Common myeloid progenitor, CD34-positive (primary cell): Measurements from ENCODE around the gene KIAA0232.
"Not testable (repeated sequence)": the region's sequence is repeated elsewhere in the genome, so short reads cannot be mapped to it uniquely, and the experiment has no call there.

ENCODE experiments used
- CTCF ChIA-PET: fragments of 350-600 bp; sonication (Branson Sonifier 250); formaldehyde crosslinking; loops from one replicate; lab custom pipeline; 2021; ENCODE audit warnings: antibody characterized with exemption; lab: Charles Lee
- POLR2A ChIA-PET: fragments of 350-600 bp; sonication (Branson Sonifier 250); formaldehyde crosslinking; loops from one replicate; lab custom pipeline; 2021; ENCODE audit warnings: antibody characterized with exemption; lab: Charles Lee
- DNase-seq, 3 donors: peaks; one replicate each; pipeline versions ENCODE4 v3.0.0 to v3.0.0-alpha.2; 2013
- H3K27ac ChIP-seq, 2 experiments: 1 replicate in 1 of 2; 2 replicates in 1 of 2; pipeline ENCODE4 v1.7.0; 2013; ENCODE audit warnings: inconsistent platforms in 2 of 2, low read length in 2 of 2, mild to moderate bottlenecking in 2 of 2, low read depth in 1 of 2, moderate library complexity in 1 of 2; ENCODE audit not compliant: severe bottlenecking in 2 of 2, insufficient read depth in 1 of 2, poor library complexity in 1 of 2
- H3K27me3 ChIP-seq, 5 experiments: replicated peaks in 2 of 5; 1 replicate in 3 of 5; 2 replicates in 2 of 5; pipeline versions ENCODE4 v1.6.1 to v1.7.0; 2013; ENCODE audit warnings: low read length in 4 of 5, mild to moderate bottlenecking in 2 of 5, moderate library complexity in 2 of 5, inconsistent platforms in 1 of 5; ENCODE audit not compliant: insufficient read depth in 5 of 5, control insufficient read depth in 4 of 5
- H3K36me3 ChIP-seq, 4 experiments: 1 replicate in 2 of 4; 2 replicates in 2 of 4; pipeline versions ENCODE4 v1.6.1 to v1.7.0; 2013; ENCODE audit warnings: low read length in 3 of 4, control low read depth in 1 of 4, mild to moderate bottlenecking in 1 of 4; ENCODE audit not compliant: control insufficient read depth in 4 of 4, insufficient read depth in 4 of 4
- H3K4me1 ChIP-seq, 4 experiments: 1 replicate in 3 of 4; 2 replicates in 1 of 4; pipeline versions ENCODE4 v1.6.1 to v1.7.1; 2013; ENCODE audit warnings: low read length in 3 of 4, mild to moderate bottlenecking in 3 of 4, control low read depth in 1 of 4, inconsistent platforms in 1 of 4, moderate library complexity in 1 of 4; ENCODE audit not compliant: control insufficient read depth in 4 of 4, insufficient read depth in 4 of 4; ENCODE audit errors: control extremely low read depth in 1 of 4
- H3K4me3 ChIP-seq, 7 experiments: 1 replicate in 4 of 7; 2 replicates in 3 of 7; pipeline versions ENCODE4 v1.5.1 to v1.7.0; 2013; ENCODE audit warnings: mild to moderate bottlenecking in 7 of 7, low read length in 6 of 7, moderate library complexity in 6 of 7, inconsistent platforms in 2 of 7, low read depth in 2 of 7, control low read depth in 1 of 7; ENCODE audit not compliant: insufficient read depth in 4 of 7, control insufficient read depth in 1 of 7; ENCODE audit errors: extremely low read depth in 1 of 7
- H3K9me3 ChIP-seq, 5 experiments: 1 replicate in 4 of 5; 2 replicates in 1 of 5; pipeline versions ENCODE4 v1.6.1 to v1.7.1; 2013; ENCODE audit warnings: low read length in 4 of 5, mild to moderate bottlenecking in 2 of 5, inconsistent platforms in 1 of 5, low read depth in 1 of 5, moderate library complexity in 1 of 5; ENCODE audit not compliant: control insufficient read depth in 4 of 5, insufficient read depth in 2 of 5; ENCODE audit errors: control extremely low read depth in 1 of 5
- WGBS: methylation state at CpG from one replicate; pipeline ENCODE4 v1.1.5; 2013; ENCODE audit not compliant: insufficient coverage; 5-methylcytosine and 5-hydroxymethylcytosine counted together

The KIAA0232 gene

GRCh38 chr4:6755088-6755753, 27.3 kb upstream of the KIAA0232 start:
- no peaks in the 10 kb centered on the region for H3K36me3 ChIP-seq
- no peak overlapping the region for H3K27ac ChIP-seq
- no peak overlapping the region for H3K4me3 ChIP-seq
- no peaks in the 10 kb centered on the region for H3K9me3 ChIP-seq
- peaks cover 0 to 20% (median 8%) of the 10 kb centered on the region in 4 experiments for H3K4me1 ChIP-seq
- H3K27me3 ChIP-seq = peaks cover 0 to 2% (median 0%) of the 10 kb centered on the region in 5 experiments
- DNase-seq = no peak
- WGBS = 100% methylated on average over 2 of the region's 5 CpGs
- CTCF ChIA-PET = no interaction called here
- POLR2A ChIA-PET = no interaction called here

GRCh38 chr4:6756345-6756744, 26.2 kb upstream of the KIAA0232 start:
- H3K27me3 ChIP-seq, H3K4me3 ChIP-seq, POLR2A ChIA-PET, H3K27ac ChIP-seq, H3K36me3 ChIP-seq, DNase-seq, H3K9me3 ChIP-seq: not testable (repeated sequence)
- peaks cover 0 to 28% (median 9%) of the 10 kb centered on the region in 4 experiments for H3K4me1 ChIP-seq
- no CpG with 5 or more reads among the region's 6 CpGs for WGBS
- CTCF ChIA-PET = interaction anchor here (2.0 kb wide), 1 partner anchor 12 kb away, joined by 5 read pairs; no protein-coding TSS in a partner anchor

DNA sequence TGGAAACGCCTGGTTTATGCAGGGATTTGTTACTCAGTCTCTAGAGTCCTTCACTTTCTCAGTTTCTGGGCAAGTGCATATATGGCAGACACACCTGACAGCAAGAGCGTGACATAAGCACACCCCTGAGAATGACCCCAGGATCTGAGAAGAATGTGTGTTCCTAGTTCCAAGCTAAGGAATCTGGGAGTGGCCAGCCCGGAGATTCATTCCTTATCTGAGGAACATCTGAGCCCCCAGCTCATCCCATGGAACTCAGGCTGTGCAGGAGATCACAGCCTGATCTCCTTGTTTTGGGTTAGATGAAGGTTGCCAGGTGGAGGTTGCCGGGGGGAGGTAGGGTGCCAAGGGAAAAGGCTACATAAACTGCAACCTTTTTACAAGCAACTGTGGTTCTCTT, 23.8 kb upstream of the KIAA0232 start:
- H3K27me3 ChIP-seq = peaks cover 0 to 2% (median 0%) of the 10 kb centered on the region in 5 experiments
- no peak overlapping the region for H3K27ac ChIP-seq
- no peak for DNase-seq
- no peaks in the 10 kb centered on the region for H3K9me3 ChIP-seq
- CTCF ChIA-PET = interaction anchor here (0.5 to 1.4 kb wide), 2 partner anchors 23 to 1727 kb away, joined by 3 read pairs; no protein-coding TSS in a partner anchor
- no peak overlapping the region for H3K4me3 ChIP-seq
- WGBS = 87% methylated on average over 3 of the region's 4 CpGs
- H3K36me3 ChIP-seq = no peaks in the 10 kb centered on the region
- peaks cover 0 to 12% (median 3%) of the 10 kb centered on the region in 4 experiments for H3K4me1 ChIP-seq
- POLR2A ChIA-PET = no interaction called here

- Histone ChIP-seq H3K4me1 (peaks cover 0 to 12% (median 3%) of the 10 kb centered on the region in 4 experiments), H3K27me3 (peaks cover 0 to 2% (median 0%) of the 10 kb centered on the region in 5 experiments), H3K27ac (no peak overlapping the region), H3K4me3 (no peak overlapping the region), H3K36me3 (no peaks in the 10 kb centered on the region), H3K9me3 (no peaks in the 10 kb centered on the region)
- ChIA-PET POLR2A (no interaction called here), CTCF (interaction anchor here (1.5 to 1.7 kb wide), 2 partner anchors 21 to 113 kb away, joined by 4 read pairs; no protein-coding TSS in a partner anchor)
- WGBS = 100% methylated on average over 6 of the region's 9 CpGs
- DNase-seq = no peak
Observed at GRCh38 chr4:6760865-6761264, 21.7 kb upstream of the KIAA0232 start.

DNA sequence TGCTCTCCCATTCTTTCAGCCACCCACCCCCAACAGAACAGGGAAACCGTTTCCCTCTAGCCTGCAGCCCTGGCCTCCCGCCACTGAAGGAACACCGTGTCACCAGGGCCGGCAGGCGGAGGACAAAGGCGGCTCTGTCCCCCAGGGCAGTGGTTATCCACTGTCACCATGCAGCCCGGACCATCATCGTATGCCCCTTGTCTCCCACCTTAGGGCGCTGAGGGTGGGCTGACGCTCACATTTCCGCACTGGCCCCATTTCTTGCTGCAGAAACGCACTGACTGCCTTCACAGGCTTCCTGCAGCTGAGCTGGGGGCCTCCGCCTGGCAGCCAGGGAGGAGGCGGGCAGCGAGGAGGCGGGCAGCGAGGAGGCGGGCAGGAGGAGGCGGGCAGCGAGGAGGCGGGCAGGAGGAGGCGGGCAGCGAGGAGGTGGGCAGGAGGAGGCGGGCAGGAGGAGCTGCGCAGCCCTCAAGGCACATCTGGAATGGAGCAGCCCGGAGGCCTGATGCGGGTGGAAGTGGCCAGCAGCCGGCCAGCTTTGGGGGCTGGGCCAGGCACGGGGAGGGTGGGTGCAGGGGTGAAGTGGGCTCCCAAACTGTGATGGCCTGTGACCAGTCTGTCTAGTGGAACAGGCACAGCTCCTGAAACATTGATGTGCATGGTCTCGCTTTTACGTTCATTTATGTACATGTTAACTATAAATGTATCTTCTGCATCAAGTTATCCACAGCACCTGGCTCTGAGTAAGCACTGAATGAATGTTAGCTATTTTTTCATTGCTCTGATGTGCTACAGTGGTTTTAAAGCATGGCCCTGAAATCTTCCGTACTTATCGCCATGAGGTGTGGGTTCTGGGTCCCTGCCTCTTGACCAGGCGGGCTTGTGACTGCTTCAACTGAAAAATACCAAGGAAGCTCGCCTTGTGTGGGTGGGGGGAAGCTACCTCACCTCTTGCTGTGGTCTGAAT, 20.6 kb upstream of the KIAA0232 start:
- DNase-seq = peak in 2 of 3 donors; percentile 33 to 50
- Histone ChIP-seq H3K4me1 (peaks cover 0 to 12% (median 3%) of the 10 kb centered on the region in 4 experiments), H3K27me3 (peaks cover 0 to 2% (median 0%) of the 10 kb centered on the region in 5 experiments), H3K27ac (no peak overlapping the region), H3K9me3 (no peaks in the 10 kb centered on the region), H3K36me3 (no peaks in the 10 kb centered on the region), H3K4me3 (no peak overlapping the region)
- 87% methylated on average over 24 of the region's 35 CpGs for WGBS
- CTCF ChIA-PET = interaction anchor here (1.2 to 1.5 kb wide), 3 partner anchors 111 to 318 kb away, joined by 3 to 5 read pairs (median 4); no protein-coding TSS in a partner anchor
- POLR2A ChIA-PET = interaction anchor here (0.5 kb wide), 1 partner anchor 284 kb away, joined by 3 read pairs; no protein-coding TSS in a partner anchor

- Histone ChIP-seq H3K4me1 (peaks cover 0 to 15% (median 3%) of the 10 kb centered on the region in 4 experiments), H3K9me3 (no peaks in the 10 kb centered on the region), H3K27ac (no peak overlapping the region), H3K36me3 (no peaks in the 10 kb centered on the region), H3K27me3 (peaks cover 0 to 2% (median 0%) of the 10 kb centered on the region in 5 experiments), H3K4me3 (no peak overlapping the region)
- ChIA-PET CTCF (interaction anchor here (1.2 to 1.3 kb wide), 2 partner anchors 110 to 317 kb away, joined by 3 to 5 read pairs; no protein-coding TSS in a partner anchor), POLR2A (no interaction called here)
- WGBS = 84% methylated on average over 14 of the region's 16 CpGs
- DNase-seq = no peak
Observed at GRCh38 chr4:6763330-6763851, 19.1 kb upstream of the KIAA0232 start.
